Measurements from ENCODE around the gene SATB2. TPM values are rescaled to one million over a fixed set of nuclear protein-coding genes. Genes with fewer than 3 reads are reported as not detected.

The SATB2 gene
- total RNA-seq, 1 experiment from 2014 or later = 22.1 TPM

GRCh38 chr2:199490049-199490448 lies 32.3 kb upstream of the SATB2 start (continued):
- TF ChIP-seq ZNF281 (CRISPR knock-in tag; IDR thresholded peaks at IDR 0.05) (no peak), RORB (CRISPR knock-in tag; IDR thresholded peaks at IDR 0.05) (no peak)

- POLR2A ChIA-PET = interaction anchor here (1.4 kb wide), 1 partner anchor 18 kb away, joined by 3 read pairs; no protein-coding TSS in a partner anchor
- TF ChIP-seq ZNF512 (CRISPR knock-in tag; IDR thresholded peaks at IDR 0.05; ENCODE audit: borderline replicate concordance) = no peak
- TF ChIP-seq CTCF (IDR thresholded peaks at IDR 0.05) = peak; percentile 83
- no peak for TF ChIP-seq ZNF425 (CRISPR knock-in tag; conservative IDR thresholded peaks at IDR 0.05)
- Mint-ChIP-seq H3K9me3 (no peaks in the 10 kb centered on the region), H3K27me3 (ENCODE audit: low read depth) (no peaks in the 10 kb centered on the region), H3K36me3 (no peaks in the 10 kb centered on the region), H3K4me3 (no peak overlapping the region), H3K27ac (no peak overlapping the region), H3K4me1 (no peaks in the 10 kb centered on the region)
- CTCF ChIA-PET = interaction anchor here (0.5 to 3.4 kb wide), 44 partner anchors 9 to 1589 kb away, joined by 3 to 60 read pairs (median 4); no protein-coding TSS in a partner anchor
- DNase-seq (ENCODE audit: low spot score) (peak; percentile 80), ATAC-seq (peak; percentile 82)
Measured at GRCh38 chr2:199488772-199489400, 31.1 kb upstream of the SATB2 start.

GRCh38 chr2:199485732-199486335 lies 28.1 kb upstream of the SATB2 start:
- H3K27me3 Mint-ChIP-seq (ENCODE audit: low read depth) = no peaks in the 10 kb centered on the region
- TF ChIP-seq KAT7 (CRISPR knock-in tag; IDR thresholded peaks at IDR 0.05; ENCODE audit: borderline replicate concordance) = no peak
- peak; percentile 57 for TF ChIP-seq CTCF (IDR thresholded peaks at IDR 0.05)
- TF ChIP-seq ERG (CRISPR knock-in tag; IDR thresholded peaks at IDR 0.05) = no peak
- TF ChIP-seq HMGA2 (CRISPR knock-in tag; IDR thresholded peaks at IDR 0.05) = 0 out of 2 replicates have a peak, but pooled peaks have one; percentile 21
- ATAC-seq (peak; percentile 90), DNase-seq (ENCODE audit: low spot score) (peak; percentile 83)
- no peak overlapping the region for H3K27ac Mint-ChIP-seq
- ChIA-PET POLR2A (interaction anchor here (0.6 kb wide), 4 partner anchors 80 to 1044 kb away, joined by 3 to 6 read pairs (median 4); no protein-coding TSS in a partner anchor), CTCF (interaction anchor here (0.6 to 8.5 kb wide), 24 partner anchors 10 to 1172 kb away, joined by 3 to 136 read pairs (median 4); no protein-coding TSS in a partner anchor)
- no peaks in the 10 kb centered on the region for H3K9me3 Mint-ChIP-seq
- 0 out of 2 replicates have a peak, but pooled peaks cover 3% of the 10 kb centered on the region for H3K4me1 Mint-ChIP-seq
- no peak overlapping the region for H3K4me3 Mint-ChIP-seq
- no peaks in the 10 kb centered on the region for H3K36me3 Mint-ChIP-seq

All from WTC11 (cell line).